Measurements from ENCODE around the gene BMPR1B. TPM values are rescaled to one million over a fixed set of nuclear protein-coding genes. Genes with fewer than 3 reads are reported as not detected.

BMPR1B gene
- total RNA-seq, 1 experiment from 2014 or later, result 0.35 TPM

DNA sequence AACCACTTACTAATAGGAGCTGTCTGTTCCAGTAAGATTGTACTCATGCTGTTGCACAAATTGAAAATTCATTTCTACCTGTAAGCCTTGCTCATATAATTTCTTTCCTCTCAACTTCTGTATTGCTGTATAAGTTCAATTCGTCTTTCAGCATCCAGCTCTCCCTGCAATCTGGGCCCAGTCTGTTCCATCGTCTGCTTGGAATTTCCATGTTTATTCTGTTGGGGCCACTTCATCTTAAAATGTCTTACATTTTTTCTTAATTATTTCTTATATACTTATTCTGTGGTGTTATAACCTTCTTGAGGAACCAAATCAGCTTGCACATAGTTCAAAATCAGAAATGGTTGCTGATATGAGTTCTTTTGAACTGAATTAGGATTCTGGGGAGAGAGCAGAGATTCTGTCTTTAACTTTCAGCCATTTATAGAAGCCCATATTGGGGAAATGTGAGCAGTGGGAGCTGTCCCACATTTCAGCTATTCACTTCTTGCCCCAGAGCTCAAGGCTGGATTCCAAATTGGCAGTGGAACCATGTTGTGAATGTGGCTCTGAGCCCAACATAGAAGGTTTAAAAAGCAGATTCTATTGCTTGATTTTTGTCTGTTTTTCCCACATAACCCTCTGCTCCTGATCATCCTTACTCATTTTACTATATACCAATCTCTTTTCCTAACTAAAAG lies 291.9 kb downstream of the BMPR1B start:
- H3K23me2 ChIP-seq (ENCODE audit: insufficient read length, low read depth, low read length, poor library complexity, severe bottlenecking), result no peaks in the 10 kb centered on the region
- H3K27ac ChIP-seq (ENCODE audit: insufficient read length, low read depth, low read length), result no peak overlapping the region
- H4K5ac ChIP-seq (ENCODE audit: insufficient read length, low read depth, low read length), result no peak overlapping the region
- no peaks in the 10 kb centered on the region for H3K79me2 ChIP-seq (ENCODE audit: insufficient read depth, low read length)
- Mint-ChIP-seq H3K9me3 (no peaks in the 10 kb centered on the region), H3K4me3 (no peak overlapping the region), H3K27ac (no peak overlapping the region), H3K4me1 (peaks cover 5 to 7% of the 10 kb centered on the region in 2 experiments), H3K27me3 (ENCODE audit: low read depth) (no peaks in the 10 kb centered on the region; the same call in 1 of the 2 replicates), H3K36me3 (ENCODE audit: insufficient read depth in 1 of 3, low read depth in 3 of 3) (no peaks in the 10 kb centered on the region)
- H3K9me3 ChIP-seq (ENCODE audit: control insufficient read depth, low read depth, low read length), result no peaks in the 10 kb centered on the region
- H3T11ph ChIP-seq (ENCODE audit: low read length), result no peak overlapping the region
- H2BK15ac ChIP-seq (ENCODE audit: low read depth, low read length), result no peak overlapping the region
- no peak overlapping the region for H2AK5ac ChIP-seq (ENCODE audit: insufficient read length, low read length)
- H2BK120ac ChIP-seq (ENCODE audit: low read depth, low read length, poor library complexity, severe bottlenecking), result no peak overlapping the region
- no peak overlapping the region for H4K8ac ChIP-seq (replicated peaks; ENCODE audit: insufficient read length, low read depth, low read length)
- H3K79me1 ChIP-seq (ENCODE audit: insufficient read depth, low read depth, low read length, poor library complexity, severe bottlenecking), result no peaks in the 10 kb centered on the region
- no peak overlapping the region for H3K4me2 ChIP-seq (ENCODE audit: insufficient read depth, insufficient read length, low read length)
- H3K27me3 ChIP-seq (ENCODE audit: insufficient read depth, low read length), result no peaks in the 10 kb centered on the region
- H3K56ac ChIP-seq (ENCODE audit: insufficient read length, low read depth, low read length), result no peak overlapping the region
- no peak overlapping the region for H3K14ac ChIP-seq (ENCODE audit: insufficient read depth, low read length)
- no peaks in the 10 kb centered on the region; the same call in 1 of the 2 replicates for H3K4me1 ChIP-seq (ENCODE audit: insufficient read depth, low read length)
- H3K23ac ChIP-seq (ENCODE audit: insufficient read length, low read depth, low read length), result no peak overlapping the region
- H3K18ac ChIP-seq (ENCODE audit: insufficient read length, low read depth, low read length), result no peak overlapping the region
- H2AFZ ChIP-seq (ENCODE audit: low read length), result no peak overlapping the region
- no peak overlapping the region for H2BK20ac ChIP-seq (ENCODE audit: low read depth, low read length, poor library complexity, severe bottlenecking)
- WGBS (ENCODE audit: extremely low coverage, insufficient read length, low lambda C conversion rate), result no CpG with 5 or more reads among the region's 2 CpGs
- no peak overlapping the region for H4K91ac ChIP-seq (ENCODE audit: insufficient read length, low read depth, low read length)
- H2BK5ac ChIP-seq (ENCODE audit: insufficient read length, low read length), result no peak overlapping the region
- H3K4ac ChIP-seq (ENCODE audit: low read depth, low read length), result no peak overlapping the region
- no peak for DNase-seq
- no peaks in the 10 kb centered on the region for H4K20me1 ChIP-seq (ENCODE audit: control insufficient read depth, insufficient read depth, insufficient read length)
- H3K9ac ChIP-seq (ENCODE audit: extremely low read depth, insufficient read length, low read length), result no peak overlapping the region
- H2BK12ac ChIP-seq (ENCODE audit: insufficient read length, low read depth, low read length), result no peak overlapping the region
- TF ChIP-seq, protein P1, sequence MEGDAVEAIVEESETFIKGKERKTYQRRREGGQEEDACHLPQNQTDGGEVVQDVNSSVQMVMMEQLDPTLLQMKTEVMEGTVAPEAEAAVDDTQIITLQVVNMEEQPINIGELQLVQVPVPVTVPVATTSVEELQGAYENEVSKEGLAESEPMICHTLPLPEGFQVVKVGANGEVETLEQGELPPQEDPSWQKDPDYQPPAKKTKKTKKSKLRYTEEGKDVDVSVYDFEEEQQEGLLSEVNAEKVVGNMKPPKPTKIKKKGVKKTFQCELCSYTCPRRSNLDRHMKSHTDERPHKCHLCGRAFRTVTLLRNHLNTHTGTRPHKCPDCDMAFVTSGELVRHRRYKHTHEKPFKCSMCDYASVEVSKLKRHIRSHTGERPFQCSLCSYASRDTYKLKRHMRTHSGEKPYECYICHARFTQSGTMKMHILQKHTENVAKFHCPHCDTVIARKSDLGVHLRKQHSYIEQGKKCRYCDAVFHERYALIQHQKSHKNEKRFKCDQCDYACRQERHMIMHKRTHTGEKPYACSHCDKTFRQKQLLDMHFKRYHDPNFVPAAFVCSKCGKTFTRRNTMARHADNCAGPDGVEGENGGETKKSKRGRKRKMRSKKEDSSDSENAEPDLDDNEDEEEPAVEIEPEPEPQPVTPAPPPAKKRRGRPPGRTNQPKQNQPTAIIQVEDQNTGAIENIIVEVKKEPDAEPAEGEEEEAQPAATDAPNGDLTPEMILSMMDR (conservative IDR thresholded peaks at IDR 0.05), result no peak

Measured in H9 (cell line).